ENCODE measurements around the gene UMODL1.

The UMODL1 gene

DNA sequence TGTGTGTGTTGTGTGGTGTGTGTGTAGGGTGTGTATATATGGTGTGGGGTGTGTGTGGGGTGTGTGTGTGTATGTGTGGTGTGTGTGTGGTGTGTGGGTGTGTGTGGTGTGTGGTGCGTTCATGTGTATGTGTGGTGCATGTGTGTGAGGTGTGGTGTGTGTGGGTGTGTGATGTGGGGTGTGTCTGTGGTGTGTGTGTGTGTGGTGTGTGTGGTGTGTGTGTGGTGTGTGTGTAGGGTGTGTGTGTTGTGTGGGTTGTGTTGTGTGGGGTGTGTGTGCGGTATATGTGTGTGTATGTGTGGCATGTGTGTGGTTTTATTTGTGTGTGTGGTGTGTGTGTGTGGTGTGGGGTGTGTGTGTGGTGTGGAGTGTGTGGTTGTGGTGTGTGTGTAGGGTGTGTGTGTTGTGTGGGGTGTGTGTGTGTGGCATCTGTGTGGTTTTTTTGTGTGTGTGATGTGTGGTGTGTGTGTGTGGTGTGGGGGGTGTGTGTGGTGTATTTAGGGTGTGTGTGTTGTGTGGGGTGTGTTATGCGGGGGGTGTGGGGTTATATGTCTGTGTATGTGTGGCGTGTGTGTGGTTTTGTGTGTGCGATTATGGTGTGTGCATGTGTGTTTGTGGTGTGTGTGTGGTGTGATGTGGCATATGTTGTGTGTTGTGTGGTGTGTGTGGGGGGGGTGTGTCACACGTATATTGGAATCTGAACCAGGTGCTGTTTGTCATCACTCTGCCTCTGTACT is 43.9 kb upstream of the UMODL1 start:
- Histone ChIP-seq H3K27ac (no peak overlapping the region), H3K4me3 (no peak overlapping the region), H3K9ac (ENCODE audit: insufficient read length) (no peak overlapping the region), H3K9me3 (ENCODE audit: low read depth, low read length) (no peaks in the 10 kb centered on the region), H3K36me3 (ENCODE audit: insufficient read depth, low read length) (no peaks in the 10 kb centered on the region)
- DNase-seq (ENCODE audit: low read depth, low spot score): no peak
- no peak for TF ChIP-seq FOXP2 (optimal IDR thresholded peaks at IDR 0.05; ENCODE audit: control extremely low read depth, extremely low read length, insufficient read depth)
- TF ChIP-seq EZH2 (IDR thresholded peaks at IDR 0.05): no peak
- no peak for TF ChIP-seq POLR2AphosphoS5 (IDR thresholded peaks at IDR 0.05; ENCODE audit: borderline replicate concordance, low read depth, low read length)

GRCh38 chr21:42027822-42028765 is 43.0 kb upstream of the UMODL1 start:
- Histone ChIP-seq H3K36me3 (ENCODE audit: insufficient read depth, low read length) (no peaks in the 10 kb centered on the region), H3K4me3 (no peak overlapping the region), H3K27ac (no peak overlapping the region), H3K9me3 (ENCODE audit: low read depth, low read length) (no peaks in the 10 kb centered on the region), H3K9ac (ENCODE audit: insufficient read length) (no peak overlapping the region)
- DNase-seq (ENCODE audit: low read depth, low spot score): no peak
- no peak for TF ChIP-seq POLR2AphosphoS5 (IDR thresholded peaks at IDR 0.05; ENCODE audit: borderline replicate concordance, low read depth, low read length)
- TF ChIP-seq FOXP2 (optimal IDR thresholded peaks at IDR 0.05; ENCODE audit: control extremely low read depth, extremely low read length, insufficient read depth): no peak
- no peak for TF ChIP-seq EZH2 (IDR thresholded peaks at IDR 0.05)

DNA sequence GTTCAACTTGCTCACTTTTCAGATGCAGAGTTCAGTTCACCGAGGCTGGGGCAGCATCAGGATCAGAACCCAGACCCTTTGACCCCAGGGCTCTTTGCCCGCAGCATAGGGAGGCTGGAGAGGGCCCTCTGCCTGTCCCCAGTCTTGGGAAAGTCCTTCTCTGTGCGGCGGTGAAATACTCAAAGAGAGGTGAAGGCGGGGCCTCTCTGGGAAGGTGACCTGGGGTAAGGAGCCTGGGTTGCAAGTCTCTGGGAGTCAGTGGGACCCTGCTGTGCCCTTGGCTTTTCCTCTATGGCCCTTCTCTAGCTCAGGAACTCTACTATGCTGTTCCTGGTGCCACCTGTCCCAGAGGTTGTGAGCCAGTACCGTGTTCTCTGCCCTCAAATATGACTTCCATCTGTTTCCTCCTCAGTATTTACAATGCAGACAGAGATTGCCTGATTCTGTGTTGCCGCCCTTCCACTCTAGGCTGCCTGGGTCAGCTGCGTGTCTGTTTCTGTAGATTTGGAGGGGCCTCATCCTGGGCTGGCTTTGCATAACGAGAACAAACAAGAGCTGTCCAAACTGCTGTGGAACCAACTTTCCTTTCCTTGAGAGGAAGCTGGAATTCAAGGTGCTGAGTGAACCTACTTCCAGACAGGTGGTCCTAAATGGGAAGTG is 42.2 kb upstream of the UMODL1 start:
- H3K36me3 ChIP-seq (ENCODE audit: insufficient read depth, low read length): no peaks in the 10 kb centered on the region
- no peak overlapping the region for H3K27ac ChIP-seq
- no peak for DNase-seq (ENCODE audit: low read depth, low spot score)
- H3K9me3 ChIP-seq (ENCODE audit: low read depth, low read length): no peaks in the 10 kb centered on the region
- H3K4me3 ChIP-seq: no peak overlapping the region
- H3K9ac ChIP-seq (ENCODE audit: insufficient read length): no peak overlapping the region
- no peak for TF ChIP-seq POLR2AphosphoS5 (IDR thresholded peaks at IDR 0.05; ENCODE audit: borderline replicate concordance, low read depth, low read length)
- no peak for TF ChIP-seq FOXP2 (optimal IDR thresholded peaks at IDR 0.05; ENCODE audit: control extremely low read depth, extremely low read length, insufficient read depth)
- TF ChIP-seq EZH2 (IDR thresholded peaks at IDR 0.05): no peak

GRCh38 chr21:42030311-42030710 is 40.8 kb upstream of the UMODL1 start:
- Histone ChIP-seq H3K36me3 (ENCODE audit: insufficient read depth, low read length) (no peaks in the 10 kb centered on the region), H3K9me3 (ENCODE audit: low read depth, low read length) (no peaks in the 10 kb centered on the region), H3K27ac (no peak overlapping the region), H3K4me3 (no peak overlapping the region), H3K9ac (ENCODE audit: insufficient read length) (no peak overlapping the region)
- TF ChIP-seq FOXP2 (optimal IDR thresholded peaks at IDR 0.05; ENCODE audit: control extremely low read depth, extremely low read length, insufficient read depth): no peak
- TF ChIP-seq POLR2AphosphoS5 (IDR thresholded peaks at IDR 0.05; ENCODE audit: borderline replicate concordance, low read depth, low read length): no peak
- TF ChIP-seq EZH2 (IDR thresholded peaks at IDR 0.05): no peak
- DNase-seq (ENCODE audit: low read depth, low spot score): no peak

DNA sequence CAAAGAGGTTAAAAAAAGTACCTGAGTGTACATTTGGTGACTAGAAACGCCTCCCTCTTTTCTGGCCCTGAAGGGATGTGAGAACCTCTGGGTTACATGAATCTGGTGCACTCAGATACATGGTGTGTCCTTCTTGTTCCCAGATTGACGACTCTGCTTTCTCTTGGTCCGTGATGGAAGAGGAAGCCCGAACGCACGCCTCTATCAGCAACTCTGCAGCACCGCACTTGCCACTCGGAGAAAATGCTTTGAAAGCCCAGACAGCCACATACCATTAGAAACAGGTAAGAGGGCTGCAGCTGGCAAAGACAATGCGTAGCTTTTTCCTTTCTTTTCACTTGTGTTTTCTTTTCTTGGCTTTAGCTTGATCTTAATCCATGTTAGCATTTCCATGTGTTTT is 39.9 kb upstream of the UMODL1 start:
- Histone ChIP-seq H3K27ac (no peak overlapping the region), H3K4me3 (no peak overlapping the region), H3K36me3 (ENCODE audit: insufficient read depth, low read length) (no peaks in the 10 kb centered on the region), H3K9me3 (ENCODE audit: low read depth, low read length) (no peaks in the 10 kb centered on the region), H3K9ac (ENCODE audit: insufficient read length) (no peak overlapping the region)
- TF ChIP-seq EZH2 (IDR thresholded peaks at IDR 0.05) (no peak), POLR2AphosphoS5 (IDR thresholded peaks at IDR 0.05; ENCODE audit: borderline replicate concordance, low read depth, low read length) (no peak), FOXP2 (optimal IDR thresholded peaks at IDR 0.05; ENCODE audit: control extremely low read depth, extremely low read length, insufficient read depth) (no peak)
- no peak for DNase-seq (ENCODE audit: low read depth, low spot score)

- Histone ChIP-seq H3K9me3 (ENCODE audit: low read depth, low read length) (no peaks in the 10 kb centered on the region), H3K4me3 (no peak overlapping the region), H3K36me3 (ENCODE audit: insufficient read depth, low read length) (no peaks in the 10 kb centered on the region), H3K27ac (no peak overlapping the region), H3K9ac (ENCODE audit: insufficient read length) (no peak overlapping the region)
- DNase-seq (ENCODE audit: low read depth, low spot score): no peak
- TF ChIP-seq POLR2AphosphoS5 (IDR thresholded peaks at IDR 0.05; ENCODE audit: borderline replicate concordance, low read depth, low read length) (no peak), FOXP2 (optimal IDR thresholded peaks at IDR 0.05; ENCODE audit: control extremely low read depth, extremely low read length, insufficient read depth) (no peak), EZH2 (IDR thresholded peaks at IDR 0.05) (no peak)
Measured at GRCh38 chr21:42031816-42032215, 39.3 kb upstream of the UMODL1 start.

DNA sequence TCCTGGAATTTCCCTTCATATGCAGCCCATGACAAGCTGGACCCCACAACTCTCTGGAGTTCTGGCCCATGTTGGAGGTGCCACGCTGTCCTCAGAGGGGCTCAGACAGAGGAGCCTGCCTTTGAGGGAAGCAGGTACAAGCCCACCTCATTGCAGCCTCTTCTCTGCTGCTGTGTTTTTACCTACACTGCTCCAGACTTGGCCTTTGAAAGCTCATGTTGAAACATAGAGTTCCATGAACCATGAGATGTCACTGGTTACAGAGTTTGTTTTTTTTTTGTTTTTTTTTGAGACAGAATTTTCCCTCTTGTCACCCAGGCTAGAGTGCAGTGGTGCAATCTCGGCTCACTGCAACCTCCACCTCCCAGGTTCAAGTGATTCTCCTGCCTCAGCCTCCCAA is 38.9 kb upstream of the UMODL1 start:
- TF ChIP-seq POLR2AphosphoS5 (IDR thresholded peaks at IDR 0.05; ENCODE audit: borderline replicate concordance, low read depth, low read length): no peak
- TF ChIP-seq FOXP2 (optimal IDR thresholded peaks at IDR 0.05; ENCODE audit: control extremely low read depth, extremely low read length, insufficient read depth): no peak
- TF ChIP-seq EZH2 (IDR thresholded peaks at IDR 0.05): no peak
- no peak overlapping the region for H3K4me3 ChIP-seq
- no peaks in the 10 kb centered on the region for H3K36me3 ChIP-seq (ENCODE audit: insufficient read depth, low read length)
- H3K9me3 ChIP-seq (ENCODE audit: low read depth, low read length): no peaks in the 10 kb centered on the region
- no peak overlapping the region for H3K9ac ChIP-seq (ENCODE audit: insufficient read length)
- no peak overlapping the region for H3K27ac ChIP-seq
- DNase-seq (ENCODE audit: low read depth, low spot score): no peak

GRCh38 chr21:42032968-42033367 is 38.1 kb upstream of the UMODL1 start:
- H3K36me3 ChIP-seq (ENCODE audit: insufficient read depth, low read length): no peaks in the 10 kb centered on the region
- no peak overlapping the region for H3K27ac ChIP-seq
- H3K4me3 ChIP-seq: no peak overlapping the region
- no peaks in the 10 kb centered on the region for H3K9me3 ChIP-seq (ENCODE audit: low read depth, low read length)
- no peak for DNase-seq (ENCODE audit: low read depth, low spot score)
- H3K9ac ChIP-seq (ENCODE audit: insufficient read length): no peak overlapping the region
- TF ChIP-seq EZH2 (IDR thresholded peaks at IDR 0.05): no peak
- no peak for TF ChIP-seq POLR2AphosphoS5 (IDR thresholded peaks at IDR 0.05; ENCODE audit: borderline replicate concordance, low read depth, low read length)
- TF ChIP-seq FOXP2 (optimal IDR thresholded peaks at IDR 0.05; ENCODE audit: control extremely low read depth, extremely low read length, insufficient read depth): no peak
